ENCODE results near the gene PMVK.

Gene PMVK

GRCh38 chr1:154945962-154946850 lies 9.7 kb upstream of the PMVK start:
- no peak for DNase-seq

- no peak for DNase-seq
Measured at GRCh38 chr1:154945160-154945961, 8.8 kb upstream of the PMVK start.

- DNase-seq, result no peak
Measured at GRCh38 chr1:154944401-154945159, 8.1 kb upstream of the PMVK start.

- peak; percentile 36 to 50 for DNase-seq
Measured at GRCh38 chr1:154943649-154944400, 7.3 kb upstream of the PMVK start.

- DNase-seq, result no peak
Measured at GRCh38 chr1:154941333-154942013, 5.0 kb upstream of the PMVK start.

GRCh38 chr1:154940651-154941194 lies 4.2 kb upstream of the PMVK start:
- no peak for DNase-seq

- DNase-seq, result no peak
Measured at GRCh38 chr1:154940213-154940560, 3.7 kb upstream of the PMVK start.

- no peak for DNase-seq
Measured at GRCh38 chr1:154938604-154939399, 2.3 kb upstream of the PMVK start.

GRCh38 chr1:154937988-154938386 lies 1.5 kb upstream of the PMVK start:
- no peak for DNase-seq

GRCh38 chr1:154937085-154937987 lies 817 bp upstream of the PMVK start:
- peak in 1 of 2 experiments; percentile 94 for DNase-seq

GRCh38 chr1:154935749-154936554 lies 567 bp downstream of the PMVK start:
- DNase-seq, result no peak

GRCh38 chr1:154934358-154934948 lies 2.1 kb downstream of the PMVK start:
- DNase-seq, result no peak

GRCh38 chr1:154931940-154932487 lies 4.5 kb downstream of the PMVK start:
- DNase-seq, result no peak

- DNase-seq, result no peak
Measured at GRCh38 chr1:154926201-154926600, 10.3 kb downstream of the PMVK start.

- no peak for DNase-seq
Measured at GRCh38 chr1:154925335-154926170, 11.0 kb downstream of the PMVK start.

GRCh38 chr1:154923695-154924094 lies 12.8 kb downstream of the PMVK start:
- no peak for DNase-seq

- no peak for DNase-seq
Measured at GRCh38 chr1:154913273-154913672, 23.2 kb downstream of the PMVK start.

Data from NCI-H187 (cell line).